ENCODE data around the gene KPNA6. TPM values are rescaled to one million over a fixed set of nuclear protein-coding genes. Genes with fewer than 3 reads are reported as not detected.
A peak's percentile ranks its signal among the peaks of the same experiment; 100 is the strongest.

KPNA6 gene
- total and polyA plus RNA-seq, 9 of the 15 experiments (the other 6 are each of a cell fraction or from before 2014, with no cell fraction given) = 20.1 to 54.6 (median 32.2) TPM

DNA sequence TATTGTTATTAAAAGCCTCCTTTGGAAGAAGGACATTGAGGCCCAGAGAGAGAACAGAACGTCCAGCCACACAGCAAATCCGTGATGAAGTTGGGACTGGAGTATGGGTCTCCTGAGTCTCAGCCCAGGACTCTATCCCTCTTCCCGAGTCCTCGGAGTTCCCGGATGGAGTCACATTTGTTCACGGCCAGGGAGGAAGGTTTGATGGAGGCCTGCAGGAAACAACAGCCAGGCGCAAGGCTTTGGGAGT, 71.3 kb downstream of the KPNA6 start (continued):
- TF ChIP-seq, protein P1, sequence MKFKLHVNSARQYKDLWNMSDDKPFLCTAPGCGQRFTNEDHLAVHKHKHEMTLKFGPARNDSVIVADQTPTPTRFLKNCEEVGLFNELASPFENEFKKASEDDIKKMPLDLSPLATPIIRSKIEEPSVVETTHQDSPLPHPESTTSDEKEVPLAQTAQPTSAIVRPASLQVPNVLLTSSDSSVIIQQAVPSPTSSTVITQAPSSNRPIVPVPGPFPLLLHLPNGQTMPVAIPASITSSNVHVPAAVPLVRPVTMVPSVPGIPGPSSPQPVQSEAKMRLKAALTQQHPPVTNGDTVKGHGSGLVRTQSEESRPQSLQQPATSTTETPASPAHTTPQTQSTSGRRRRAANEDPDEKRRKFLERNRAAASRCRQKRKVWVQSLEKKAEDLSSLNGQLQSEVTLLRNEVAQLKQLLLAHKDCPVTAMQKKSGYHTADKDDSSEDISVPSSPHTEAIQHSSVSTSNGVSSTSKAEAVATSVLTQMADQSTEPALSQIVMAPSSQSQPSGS (CRISPR knock-in tag; IDR thresholded peaks at IDR 0.05) = no peak
- TF ChIP-seq TOE1 (IDR thresholded peaks at IDR 0.05; ENCODE audit: borderline replicate concordance) (no peak), TOE1 (CRISPR knock-in tag; IDR thresholded peaks at IDR 0.05; ENCODE audit: borderline replicate concordance, low read depth) (no peak), BRF1 (IDR thresholded peaks at IDR 0.05; ENCODE audit: borderline replicate concordance, extremely low read depth, insufficient read length) (no peak), PHB2 (IDR thresholded peaks at IDR 0.05; ENCODE audit: low read depth) (no peak), ZNF408 (CRISPR knock-in tag; IDR thresholded peaks at IDR 0.05; ENCODE audit: low read depth) (no peak), HNRNPUL1 (IDR thresholded peaks at IDR 0.05; ENCODE audit: low read length) (no peak), ZNF175 (CRISPR knock-in tag; IDR thresholded peaks at IDR 0.05; ENCODE audit: low read depth) (no peak), MTA3 (IDR thresholded peaks at IDR 0.05; ENCODE audit: borderline replicate concordance) (no peak), MCM7 (IDR thresholded peaks at IDR 0.05) (no peak), YBX1 (IDR thresholded peaks at IDR 0.05) (no peak), TRIM28 (IDR thresholded peaks at IDR 0.05) (no peak; the same call in 1 of the 2 replicates), EP300 (IDR thresholded peaks at IDR 0.05; ENCODE audit: low read length) (no peak), IFI16 (CRISPR knock-in tag; IDR thresholded peaks at IDR 0.05) (peak; percentile 51; the same call in 1 of the 2 replicates)
- TF ChIP-seq, protein P2, sequence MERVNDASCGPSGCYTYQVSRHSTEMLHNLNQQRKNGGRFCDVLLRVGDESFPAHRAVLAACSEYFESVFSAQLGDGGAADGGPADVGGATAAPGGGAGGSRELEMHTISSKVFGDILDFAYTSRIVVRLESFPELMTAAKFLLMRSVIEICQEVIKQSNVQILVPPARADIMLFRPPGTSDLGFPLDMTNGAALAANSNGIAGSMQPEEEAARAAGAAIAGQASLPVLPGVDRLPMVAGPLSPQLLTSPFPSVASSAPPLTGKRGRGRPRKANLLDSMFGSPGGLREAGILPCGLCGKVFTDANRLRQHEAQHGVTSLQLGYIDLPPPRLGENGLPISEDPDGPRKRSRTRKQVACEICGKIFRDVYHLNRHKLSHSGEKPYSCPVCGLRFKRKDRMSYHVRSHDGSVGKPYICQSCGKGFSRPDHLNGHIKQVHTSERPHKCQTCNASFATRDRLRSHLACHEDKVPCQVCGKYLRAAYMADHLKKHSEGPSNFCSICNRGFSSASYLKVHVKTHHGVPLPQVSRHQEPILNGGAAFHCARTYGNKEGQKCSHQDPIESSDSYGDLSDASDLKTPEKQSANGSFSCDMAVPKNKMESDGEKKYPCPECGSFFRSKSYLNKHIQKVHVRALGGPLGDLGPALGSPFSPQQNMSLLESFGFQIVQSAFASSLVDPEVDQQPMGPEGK (CRISPR knock-in tag; IDR thresholded peaks at IDR 0.05; ENCODE audit: borderline replicate concordance) = no peak
- TF ChIP-seq, protein P3, sequence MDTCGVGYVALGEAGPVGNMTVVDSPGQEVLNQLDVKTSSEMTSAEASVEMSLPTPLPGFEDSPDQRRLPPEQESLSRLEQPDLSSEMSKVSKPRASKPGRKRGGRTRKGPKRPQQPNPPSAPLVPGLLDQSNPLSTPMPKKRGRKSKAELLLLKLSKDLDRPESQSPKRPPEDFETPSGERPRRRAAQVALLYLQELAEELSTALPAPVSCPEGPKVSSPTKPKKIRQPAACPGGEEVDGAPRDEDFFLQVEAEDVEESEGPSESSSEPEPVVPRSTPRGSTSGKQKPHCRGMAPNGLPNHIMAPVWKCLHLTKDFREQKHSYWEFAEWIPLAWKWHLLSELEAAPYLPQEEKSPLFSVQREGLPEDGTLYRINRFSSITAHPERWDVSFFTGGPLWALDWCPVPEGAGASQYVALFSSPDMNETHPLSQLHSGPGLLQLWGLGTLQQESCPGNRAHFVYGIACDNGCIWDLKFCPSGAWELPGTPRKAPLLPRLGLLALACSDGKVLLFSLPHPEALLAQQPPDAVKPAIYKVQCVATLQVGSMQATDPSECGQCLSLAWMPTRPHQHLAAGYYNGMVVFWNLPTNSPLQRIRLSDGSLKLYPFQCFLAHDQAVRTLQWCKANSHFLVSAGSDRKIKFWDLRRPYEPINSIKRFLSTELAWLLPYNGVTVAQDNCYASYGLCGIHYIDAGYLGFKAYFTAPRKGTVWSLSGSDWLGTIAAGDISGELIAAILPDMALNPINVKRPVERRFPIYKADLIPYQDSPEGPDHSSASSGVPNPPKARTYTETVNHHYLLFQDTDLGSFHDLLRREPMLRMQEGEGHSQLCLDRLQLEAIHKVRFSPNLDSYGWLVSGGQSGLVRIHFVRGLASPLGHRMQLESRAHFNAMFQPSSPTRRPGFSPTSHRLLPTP (IDR thresholded peaks at IDR 0.05; ENCODE audit: borderline replicate concordance, extremely low read depth, insufficient read length) = no peak
- TF ChIP-seq, protein P4, sequence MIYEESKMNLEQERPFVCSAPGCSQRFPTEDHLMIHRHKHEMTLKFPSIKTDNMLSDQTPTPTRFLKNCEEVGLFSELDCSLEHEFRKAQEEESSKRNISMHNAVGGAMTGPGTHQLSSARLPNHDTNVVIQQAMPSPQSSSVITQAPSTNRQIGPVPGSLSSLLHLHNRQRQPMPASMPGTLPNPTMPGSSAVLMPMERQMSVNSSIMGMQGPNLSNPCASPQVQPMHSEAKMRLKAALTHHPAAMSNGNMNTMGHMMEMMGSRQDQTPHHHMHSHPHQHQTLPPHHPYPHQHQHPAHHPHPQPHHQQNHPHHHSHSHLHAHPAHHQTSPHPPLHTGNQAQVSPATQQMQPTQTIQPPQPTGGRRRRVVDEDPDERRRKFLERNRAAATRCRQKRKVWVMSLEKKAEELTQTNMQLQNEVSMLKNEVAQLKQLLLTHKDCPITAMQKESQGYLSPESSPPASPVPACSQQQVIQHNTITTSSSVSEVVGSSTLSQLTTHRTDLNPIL (CRISPR knock-in tag; IDR thresholded peaks at IDR 0.05) = peak; percentile 34; the same call in 1 of the 2 replicates
- TF ChIP-seq, protein P5, sequence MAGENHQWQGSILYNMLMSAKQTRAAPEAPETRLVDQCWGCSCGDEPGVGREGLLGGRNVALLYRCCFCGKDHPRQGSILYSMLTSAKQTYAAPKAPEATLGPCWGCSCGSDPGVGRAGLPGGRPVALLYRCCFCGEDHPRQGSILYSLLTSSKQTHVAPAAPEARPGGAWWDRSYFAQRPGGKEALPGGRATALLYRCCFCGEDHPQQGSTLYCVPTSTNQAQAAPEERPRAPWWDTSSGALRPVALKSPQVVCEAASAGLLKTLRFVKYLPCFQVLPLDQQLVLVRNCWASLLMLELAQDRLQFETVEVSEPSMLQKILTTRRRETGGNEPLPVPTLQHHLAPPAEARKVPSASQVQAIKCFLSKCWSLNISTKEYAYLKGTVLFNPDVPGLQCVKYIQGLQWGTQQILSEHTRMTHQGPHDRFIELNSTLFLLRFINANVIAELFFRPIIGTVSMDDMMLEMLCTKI (IDR thresholded peaks at IDR 0.05; ENCODE audit: partially characterized antibody) = no peak
- TF ChIP-seq, protein P6, sequence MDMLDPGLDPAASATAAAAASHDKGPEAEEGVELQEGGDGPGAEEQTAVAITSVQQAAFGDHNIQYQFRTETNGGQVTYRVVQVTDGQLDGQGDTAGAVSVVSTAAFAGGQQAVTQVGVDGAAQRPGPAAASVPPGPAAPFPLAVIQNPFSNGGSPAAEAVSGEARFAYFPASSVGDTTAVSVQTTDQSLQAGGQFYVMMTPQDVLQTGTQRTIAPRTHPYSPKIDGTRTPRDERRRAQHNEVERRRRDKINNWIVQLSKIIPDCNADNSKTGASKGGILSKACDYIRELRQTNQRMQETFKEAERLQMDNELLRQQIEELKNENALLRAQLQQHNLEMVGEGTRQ (CRISPR knock-in tag; IDR thresholded peaks at IDR 0.05) = no peak
